Renal cortex interstitium (tissue), 11 donors: ENCODE data around the gene EYA4. TPM values are rescaled to one million over a fixed set of nuclear protein-coding genes. Genes with fewer than 3 reads are reported as not detected.
A peak's percentile ranks its signal among the peaks of the same experiment; 100 is the strongest.

Experiments
- DNase-seq, 11 donors: peaks; one replicate each; pipeline ENCODE4 v3.0.0-alpha.2; 2013; ENCODE audit warnings: low read depth in 9 of 11, low spot score in 4 of 11; ENCODE audit errors: extremely low read depth in 1 of 11
- polyA plus RNA-seq, 3 donors: library from polyadenylated mRNA; unstranded; fragments of 120-200 nt; gene quantifications; one replicate each; pipeline ENCODE4 v1.2.1, GENCODE V29; 2013; ENCODE audit not compliant: insufficient read length in 3 of 3

Gene EYA4
- polyA plus RNA-seq, 3 donors = 12.0 to 15.4 (median 12.4) TPM

DNA sequence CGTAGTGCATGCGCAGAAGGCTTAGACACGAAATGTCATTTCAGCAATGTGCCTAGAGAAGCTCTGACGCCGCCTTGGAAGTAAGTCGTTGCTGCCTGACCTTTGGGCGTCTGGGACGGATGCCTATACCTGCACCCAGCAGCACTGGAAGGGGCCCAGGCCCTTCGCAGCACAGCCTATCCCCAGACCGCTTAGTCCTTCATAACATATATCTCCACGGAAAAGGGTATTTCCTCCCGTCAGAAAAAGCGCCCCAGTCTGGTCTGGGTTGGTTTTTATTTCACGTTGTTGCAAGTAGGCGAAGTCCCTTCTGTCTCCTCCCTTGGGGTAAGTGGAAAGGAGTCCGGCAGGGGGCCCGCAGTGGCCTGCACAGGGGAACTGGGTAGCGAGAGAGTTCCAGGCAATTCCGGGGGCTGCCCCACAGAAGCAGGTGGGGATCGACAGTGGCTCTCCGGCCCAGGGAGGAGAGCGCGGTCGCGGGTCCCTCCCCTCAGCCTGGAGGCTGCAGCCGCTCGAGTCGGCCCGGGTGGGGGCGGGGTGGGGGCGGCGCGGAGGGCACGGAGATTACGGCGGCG is 559 bp upstream of the EYA4 start:
- peak in 7 of 11 donors; percentile 16 to 39 (median 33) for DNase-seq

DNA sequence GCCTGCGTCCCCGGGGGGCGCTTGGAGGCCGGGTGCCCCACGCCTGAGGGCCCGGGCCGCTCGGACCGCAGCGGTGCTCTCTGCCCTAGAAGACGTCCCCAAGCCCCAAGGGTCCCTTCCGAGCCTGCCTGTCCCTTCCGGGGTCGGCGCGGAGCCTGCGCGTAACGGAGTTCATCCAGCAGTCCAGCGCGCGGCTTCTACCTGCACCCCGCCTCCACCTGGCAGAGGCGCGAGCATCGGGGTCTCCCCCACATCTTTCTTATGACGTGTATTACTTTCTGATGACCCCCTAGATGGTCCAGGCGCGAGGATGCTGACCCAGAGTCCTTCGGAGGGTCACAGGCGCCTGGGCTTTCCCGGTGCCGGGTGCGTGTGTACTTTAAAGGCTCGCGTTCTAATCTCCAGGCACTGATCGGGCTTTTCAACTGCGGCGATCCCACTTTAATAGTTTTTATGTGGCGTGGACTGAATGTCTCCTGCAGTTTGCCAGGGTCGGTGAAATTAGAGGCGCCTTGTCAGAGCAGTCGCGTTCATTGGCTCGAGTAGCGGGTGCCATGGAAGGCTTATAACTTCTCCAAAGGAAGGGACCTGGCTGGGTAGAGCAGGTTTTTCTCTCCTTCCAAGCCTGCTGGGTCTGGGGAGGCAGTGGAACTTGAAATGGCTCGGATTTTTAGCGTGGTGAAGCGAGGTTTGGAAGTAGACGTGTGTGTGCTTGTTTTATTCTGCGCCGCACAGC is 912 bp downstream of the EYA4 start:
- peak in 7 of 11 donors; percentile 22 to 43 (median 30) for DNase-seq

GRCh38 chr6:133242637-133243585 is 1.8 kb downstream of the EYA4 start:
- DNase-seq = peak in 7 of 11 donors; percentile 14 to 45 (median 23)

- peak in 1 of 11 donors; percentile 25 for DNase-seq
These were observed 2.7 kb downstream of the EYA4 start for GRCh38 chr6:133243723-133244305.

GRCh38 chr6:133244519-133244918 is 3.4 kb downstream of the EYA4 start:
- peak in 1 of 11 donors; percentile 3 for DNase-seq

- DNase-seq = no peak
These were observed 3.9 kb downstream of the EYA4 start for GRCh38 chr6:133245007-133245406.

DNA sequence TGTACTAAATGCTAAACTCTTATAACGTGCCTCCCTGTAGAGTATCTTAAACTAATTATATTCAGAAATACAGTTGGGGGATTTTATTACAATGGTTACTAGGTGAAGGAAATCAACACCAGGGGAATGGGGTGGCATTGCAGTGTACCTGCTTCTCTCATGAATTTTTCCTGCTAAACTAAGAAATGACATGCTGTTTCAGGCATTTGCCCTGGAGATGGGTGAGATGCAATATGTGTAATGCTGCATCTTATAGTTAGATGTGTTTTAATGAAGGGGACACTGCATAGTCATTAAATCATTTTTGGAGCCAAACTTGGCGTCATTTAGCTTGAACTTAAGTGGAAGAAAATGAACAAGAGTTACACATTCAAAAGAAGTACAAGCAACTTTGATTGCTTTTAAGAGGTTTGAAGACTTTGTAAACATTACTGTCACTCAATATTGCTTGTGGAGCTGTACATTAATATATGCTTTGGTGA is 4.3 kb downstream of the EYA4 start:
- DNase-seq = peak in 1 of 11 donors; percentile 5

- DNase-seq = no peak
These were observed 6.4 kb downstream of the EYA4 start for GRCh38 chr6:133247581-133247980.

DNA sequence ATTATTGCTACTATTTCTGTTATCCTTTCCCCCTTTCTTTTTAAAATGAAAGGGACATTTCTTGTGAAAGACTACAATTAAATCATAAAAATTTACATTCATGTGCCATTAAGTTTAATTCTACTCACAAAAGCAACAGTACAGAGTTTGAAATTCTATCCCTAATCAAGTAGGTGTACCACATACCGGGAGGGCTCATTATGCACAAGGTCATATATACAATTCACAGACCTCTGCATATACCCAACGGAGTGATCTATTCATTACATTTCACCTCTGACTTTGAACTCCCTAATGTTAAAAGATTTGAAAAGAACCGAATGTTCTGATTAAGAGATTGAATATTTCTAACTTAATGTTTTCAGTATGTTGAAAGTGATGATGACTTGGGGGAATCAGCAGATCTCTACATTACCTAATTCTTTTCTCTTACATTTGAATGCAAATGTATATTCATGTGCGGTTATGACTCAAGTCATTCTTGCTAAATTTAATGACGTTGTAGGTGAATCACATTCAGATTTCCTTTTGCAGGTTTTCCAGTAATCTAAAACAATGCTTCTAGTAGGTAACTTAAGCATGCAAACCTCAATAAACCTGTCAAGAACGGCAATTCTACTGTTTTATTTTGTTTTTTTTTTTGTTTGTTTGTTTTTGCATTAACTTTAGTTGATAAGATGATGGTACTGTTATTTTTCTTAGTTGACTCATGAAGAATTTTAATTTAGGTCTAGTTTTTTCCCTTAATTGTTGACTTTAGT is 7.3 kb downstream of the EYA4 start:
- DNase-seq = no peak

GRCh38 chr6:133251688-133252087 is 10.5 kb downstream of the EYA4 start:
- no peak for DNase-seq

- DNase-seq = no peak
These were observed 13.5 kb downstream of the EYA4 start for GRCh38 chr6:133254552-133255228.

- DNase-seq = no peak
These were observed 16.5 kb downstream of the EYA4 start for GRCh38 chr6:133257545-133258105.

DNA sequence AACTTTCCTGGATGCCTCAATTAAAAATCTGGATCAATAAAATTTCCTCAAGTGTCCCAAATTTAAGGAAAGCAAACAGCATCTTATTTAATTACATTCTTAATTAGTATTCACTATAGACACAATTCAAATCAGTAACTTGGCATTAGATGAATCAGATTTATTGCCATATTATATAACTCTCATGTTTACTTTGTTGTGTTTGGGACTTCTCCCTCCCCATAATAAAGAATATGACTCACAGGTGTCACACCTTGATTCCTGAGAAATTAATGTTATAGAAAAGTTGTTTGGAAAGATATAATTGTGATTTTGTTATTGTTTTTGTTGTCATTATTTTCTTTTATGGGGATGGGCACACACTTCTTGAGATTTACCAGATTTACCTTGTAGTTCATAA is 18.4 kb downstream of the EYA4 start:
- DNase-seq = no peak

GRCh38 chr6:133262804-133263203 is 21.6 kb downstream of the EYA4 start:
- DNase-seq = no peak

DNA sequence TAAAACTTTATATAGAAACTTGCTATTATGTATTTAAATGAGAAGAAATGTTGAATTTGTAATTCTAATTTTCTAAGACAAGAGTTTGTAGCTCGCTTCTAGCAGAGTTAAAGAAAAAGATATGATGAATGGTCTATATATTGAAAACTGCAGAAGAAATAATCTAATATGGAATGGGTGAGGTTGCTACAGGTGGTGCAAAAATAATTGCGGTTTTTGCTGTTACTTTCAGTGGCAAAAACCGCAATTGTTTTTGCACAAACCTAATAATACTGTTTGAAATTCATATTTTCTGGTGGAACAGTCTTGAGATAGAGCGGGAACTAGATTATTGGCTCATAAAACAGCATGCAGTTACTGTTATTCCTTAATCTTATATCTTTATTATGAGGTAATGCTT is 23.9 kb downstream of the EYA4 start:
- no peak for DNase-seq

DNA sequence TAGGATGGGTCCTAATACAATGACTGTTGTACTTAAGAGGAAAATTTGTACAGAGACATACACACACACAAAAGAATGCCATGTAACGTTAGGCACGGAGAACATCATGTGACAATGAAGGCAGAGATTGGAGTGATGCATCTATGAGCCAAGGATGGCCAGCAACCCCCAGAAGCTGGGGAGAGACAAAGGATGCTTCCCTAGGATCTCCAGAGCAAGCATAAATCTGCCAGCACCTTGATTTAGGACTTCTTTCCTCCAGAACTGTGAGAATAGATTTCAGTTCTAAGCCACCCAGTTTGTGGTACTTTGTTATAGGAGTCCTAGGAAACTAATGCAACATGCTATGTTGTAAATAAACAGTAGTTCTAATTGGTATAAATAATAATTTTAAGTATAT is 25.0 kb downstream of the EYA4 start:
- no peak for DNase-seq

- DNase-seq = no peak
These were observed 27.5 kb downstream of the EYA4 start for GRCh38 chr6:133268621-133269020.

GRCh38 chr6:133274813-133275212 is 33.7 kb downstream of the EYA4 start:
- no peak for DNase-seq
